IPS-15b (cell line): ENCODE data around the gene ZNF407.
"Not testable (repeated sequence)": the region's sequence is repeated elsewhere in the genome, so short reads cannot be mapped to it uniquely, and the experiment has no call there.

ENCODE experiments used
- H3K27me3 ChIP-seq: one replicate; pipeline ENCODE4 v1.6.1; 2013; ENCODE audit warnings: low read length; ENCODE audit not compliant: control insufficient read depth, insufficient read depth
- H3K36me3 ChIP-seq: one replicate; pipeline ENCODE4 v1.6.1; 2013; ENCODE audit warnings: low read length; ENCODE audit not compliant: control insufficient read depth, insufficient read depth
- H3K4me1 ChIP-seq: one replicate; pipeline ENCODE4 v1.6.1; 2013; ENCODE audit warnings: mild to moderate bottlenecking, low read length; ENCODE audit not compliant: control insufficient read depth, insufficient read depth
- H3K4me3 ChIP-seq: one replicate; pipeline ENCODE4 v1.5.1; 2013; ENCODE audit warnings: low read depth, low read length
- H3K9ac ChIP-seq: one replicate; pipeline ENCODE4 v1.6.1; 2013; ENCODE audit warnings: low read depth, mild to moderate bottlenecking, low read length
- H3K9me3 ChIP-seq: one replicate; pipeline ENCODE4 v1.6.1; 2013; ENCODE audit warnings: mild to moderate bottlenecking, low read length; ENCODE audit not compliant: control insufficient read depth, insufficient read depth

ZNF407 gene

DNA sequence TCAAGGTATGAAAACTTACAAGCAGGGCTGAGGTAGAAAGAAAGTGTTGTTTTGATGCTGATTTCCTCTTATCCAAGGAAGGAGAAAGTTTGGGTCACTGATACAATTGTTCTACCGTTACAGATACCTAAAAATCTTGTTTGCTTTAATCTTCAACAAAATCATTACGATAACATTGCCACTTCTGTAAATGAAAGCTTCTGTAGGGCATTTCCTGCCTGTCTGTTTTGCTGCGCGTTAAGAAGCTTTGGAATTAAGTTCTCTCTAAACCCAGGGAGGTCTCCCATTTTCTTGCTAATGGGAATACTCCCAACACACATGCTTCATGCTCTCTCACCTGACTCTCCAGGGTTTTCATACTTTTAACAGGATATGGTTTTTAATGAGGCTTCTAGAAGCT is 352.8 kb downstream of the ZNF407 start:
- no peak overlapping the region for H3K9ac ChIP-seq
- no peaks in the 10 kb centered on the region for H3K27me3 ChIP-seq
- H3K9me3 ChIP-seq: no peaks in the 10 kb centered on the region
- no peaks in the 10 kb centered on the region for H3K36me3 ChIP-seq
- H3K4me3 ChIP-seq: no peak overlapping the region
- peaks cover 20% of the 10 kb centered on the region for H3K4me1 ChIP-seq

DNA sequence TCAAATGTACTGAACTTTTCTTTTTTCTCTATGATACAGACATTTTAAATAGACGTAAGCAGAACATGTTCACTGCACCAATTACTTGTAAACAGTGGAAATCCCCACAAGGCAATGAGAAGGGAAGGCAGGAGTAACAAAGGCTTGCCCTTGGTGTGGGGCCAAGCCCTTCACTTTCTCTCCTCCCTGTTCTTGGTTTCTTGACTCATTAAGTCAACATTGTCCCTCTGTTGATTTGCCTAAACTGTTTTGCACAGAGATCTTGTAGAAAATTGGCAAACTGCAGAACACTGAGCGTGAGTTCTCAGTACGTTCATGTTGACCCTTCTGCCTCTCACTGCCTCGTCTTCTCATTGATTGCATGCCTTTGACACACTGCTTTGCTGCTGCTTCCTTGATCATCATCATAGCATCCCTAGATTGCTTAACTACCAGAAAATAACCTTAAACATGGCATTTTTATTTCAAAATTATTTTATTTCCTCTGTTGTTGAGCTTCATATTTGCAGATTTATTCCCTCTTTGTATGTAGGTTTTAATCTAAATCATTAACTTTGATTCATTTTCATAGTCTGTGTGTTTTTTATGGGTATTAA is 353.6 kb downstream of the ZNF407 start:
- no peak overlapping the region for H3K4me3 ChIP-seq
- peaks cover 20% of the 10 kb centered on the region for H3K4me1 ChIP-seq
- no peaks in the 10 kb centered on the region for H3K9me3 ChIP-seq
- H3K27me3 ChIP-seq: no peaks in the 10 kb centered on the region
- H3K36me3 ChIP-seq: no peaks in the 10 kb centered on the region
- no peak overlapping the region for H3K9ac ChIP-seq

- H3K4me1 ChIP-seq: no peaks in the 10 kb centered on the region
- H3K9ac ChIP-seq: no peak overlapping the region
- H3K36me3 ChIP-seq: no peaks in the 10 kb centered on the region
- no peaks in the 10 kb centered on the region for H3K9me3 ChIP-seq
- no peak overlapping the region for H3K4me3 ChIP-seq
- no peaks in the 10 kb centered on the region for H3K27me3 ChIP-seq
Measured at GRCh38 chr18:74957588-74958224, 360.0 kb downstream of the ZNF407 start.

GRCh38 chr18:74959216-74959615 is 361.5 kb downstream of the ZNF407 start:
- no peaks in the 10 kb centered on the region for H3K4me1 ChIP-seq
- H3K4me3 ChIP-seq: no peak overlapping the region
- H3K9me3 ChIP-seq: no peaks in the 10 kb centered on the region
- H3K36me3 ChIP-seq: no peaks in the 10 kb centered on the region
- H3K27me3 ChIP-seq: no peaks in the 10 kb centered on the region
- no peak overlapping the region for H3K9ac ChIP-seq

DNA sequence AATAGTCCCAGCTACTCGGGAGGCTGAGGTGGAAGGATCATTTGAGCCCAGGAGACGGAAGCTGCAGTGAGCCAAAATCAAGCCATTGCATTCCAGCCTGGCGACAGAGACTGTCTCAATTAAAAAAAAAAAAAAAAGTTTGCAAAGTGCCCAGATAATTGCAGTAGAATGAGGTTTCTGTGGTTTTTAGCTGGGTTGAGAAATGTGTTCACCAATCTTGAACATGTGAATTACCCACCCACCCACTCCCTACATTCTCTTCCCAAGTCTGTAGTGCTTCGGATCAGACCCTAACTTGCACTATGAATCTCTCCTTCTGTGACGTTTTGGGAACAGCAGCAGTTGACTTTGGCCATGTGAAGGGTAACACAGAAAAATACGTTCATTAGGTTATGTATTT is 363.9 kb downstream of the ZNF407 start:
- no peaks in the 10 kb centered on the region for H3K4me1 ChIP-seq
- no peak overlapping the region for H3K9ac ChIP-seq
- H3K4me3 ChIP-seq: no peak overlapping the region
- H3K36me3 ChIP-seq: no peaks in the 10 kb centered on the region
- no peaks in the 10 kb centered on the region for H3K27me3 ChIP-seq
- no peaks in the 10 kb centered on the region for H3K9me3 ChIP-seq

DNA sequence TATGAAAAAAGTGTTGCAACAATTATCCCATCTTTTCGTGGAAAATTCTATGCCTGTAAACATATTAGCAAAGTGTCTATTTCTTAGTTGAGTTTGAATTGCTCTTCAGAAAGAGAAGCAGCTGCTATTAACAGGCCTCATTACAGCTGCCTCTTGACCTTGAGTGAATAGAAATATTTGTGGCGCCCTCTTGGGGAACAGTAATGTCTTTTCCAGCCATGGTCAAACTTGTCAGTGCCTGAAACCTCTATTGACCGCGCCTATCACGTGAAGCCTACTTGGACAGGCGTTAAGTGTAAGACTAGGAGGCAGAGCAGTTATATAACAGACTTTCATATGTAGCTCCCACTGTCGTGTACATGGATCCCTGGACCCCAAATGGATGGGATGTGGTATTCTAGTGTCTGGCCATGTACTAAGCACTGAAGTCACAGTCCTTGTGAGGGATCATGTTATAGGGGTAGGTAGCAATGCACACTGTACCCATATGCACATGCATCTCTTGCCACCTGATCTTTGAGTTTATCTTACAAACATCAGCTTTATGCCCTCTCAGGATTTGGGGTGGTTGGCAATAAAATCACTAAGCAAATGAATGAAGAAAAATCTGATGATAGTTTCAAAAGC is 366.3 kb downstream of the ZNF407 start:
- no peak overlapping the region for H3K9ac ChIP-seq
- H3K4me3 ChIP-seq: no peak overlapping the region
- H3K4me1 ChIP-seq: no peaks in the 10 kb centered on the region

GRCh38 chr18:74965682-74966081 is 368.0 kb downstream of the ZNF407 start:
- Histone ChIP-seq H3K9ac (no peak overlapping the region), H3K36me3 (no peaks in the 10 kb centered on the region), H3K4me1 (no peaks in the 10 kb centered on the region), H3K27me3 (no peaks in the 10 kb centered on the region), H3K4me3 (no peak overlapping the region), H3K9me3 (no peaks in the 10 kb centered on the region)

More for the DNA sequence above, 366.3 kb downstream of the ZNF407 start:
- Histone ChIP-seq H3K27me3 (no peaks in the 10 kb centered on the region), H3K9me3 (no peaks in the 10 kb centered on the region), H3K36me3 (no peaks in the 10 kb centered on the region)

- no peak overlapping the region for H3K4me3 ChIP-seq
- no peaks in the 10 kb centered on the region for H3K9me3 ChIP-seq
- no peaks in the 10 kb centered on the region for H3K36me3 ChIP-seq
- no peak overlapping the region for H3K9ac ChIP-seq
- no peaks in the 10 kb centered on the region for H3K27me3 ChIP-seq
- H3K4me1 ChIP-seq: no peaks in the 10 kb centered on the region
Measured at GRCh38 chr18:74967438-74967837, 369.8 kb downstream of the ZNF407 start.

- H3K9ac ChIP-seq: no peak overlapping the region
- H3K9me3 ChIP-seq: no peaks in the 10 kb centered on the region
- no peaks in the 10 kb centered on the region for H3K36me3 ChIP-seq
- H3K27me3 ChIP-seq: no peaks in the 10 kb centered on the region
- H3K4me1 ChIP-seq: no peaks in the 10 kb centered on the region
- H3K4me3 ChIP-seq: no peak overlapping the region
Measured at GRCh38 chr18:74967979-74968378, 370.3 kb downstream of the ZNF407 start.

- H3K9ac ChIP-seq, H3K9me3 ChIP-seq, H3K36me3 ChIP-seq, H3K27me3 ChIP-seq, H3K4me3 ChIP-seq, H3K4me1 ChIP-seq: not testable (repeated sequence)
Measured at GRCh38 chr18:74971358-74971757, 373.7 kb downstream of the ZNF407 start.

- not testable (repeated sequence) for H3K9me3 ChIP-seq, H3K4me3 ChIP-seq, H3K36me3 ChIP-seq, H3K4me1 ChIP-seq, H3K9ac ChIP-seq, H3K27me3 ChIP-seq
Measured at GRCh38 chr18:74971776-74972175, 374.1 kb downstream of the ZNF407 start.

- no peaks in the 10 kb centered on the region for H3K36me3 ChIP-seq
- no peak overlapping the region for H3K9ac ChIP-seq
- no peaks in the 10 kb centered on the region for H3K9me3 ChIP-seq
Measured at GRCh38 chr18:74972354-74972753, 374.7 kb downstream of the ZNF407 start.

More at GRCh38 chr18:74972354-74972753, 374.7 kb downstream of the ZNF407 start:
- no peaks in the 10 kb centered on the region for H3K27me3 ChIP-seq
- H3K4me3 ChIP-seq: no peak overlapping the region
- no peaks in the 10 kb centered on the region for H3K4me1 ChIP-seq
